Astrocyte of the spinal cord (primary cell): Measurements from ENCODE around the gene HK1.

ENCODE experiments used
- DNase-seq: peaks from one replicate; pipeline ENCODE4 v3.0.0; 2011; ENCODE audit warnings: low read depth, low spot score
- H3K4me3 ChIP-seq: 2 replicates; pipeline ENCODE4 v1.5.1; 2011; ENCODE audit warnings: low read depth, mild to moderate bottlenecking, low read length, moderate library complexity
- CTCF ChIP-seq: IDR thresholded peaks from 2 replicates; pipeline ENCODE4 v1.5.1; 2012; ENCODE audit warnings: low read depth, mild to moderate bottlenecking, low read length, inconsistent platforms
- in situ Hi-C: cut with HindIII; loops from 2 replicates; pipeline ENCODE4 v1.10.0; 2017; ENCODE audit warnings: low sequenced_read_pairs

Gene HK1

GRCh38 chr10:69403066-69403465 is 124.8 kb downstream of the HK1 start:
- no peak for TF ChIP-seq CTCF
- DNase-seq = no peak
- no peak overlapping the region for H3K4me3 ChIP-seq
- in situ Hi-C loops = no loop called here

- TF ChIP-seq CTCF = no peak
- DNase-seq = peak; percentile 61
- in situ Hi-C loops = no loop called here
- no peak overlapping the region for H3K4me3 ChIP-seq
These were observed 125.2 kb downstream of the HK1 start for GRCh38 chr10:69403519-69403918.

GRCh38 chr10:69404786-69405185 is 126.5 kb downstream of the HK1 start:
- H3K4me3 ChIP-seq = no peak overlapping the region
- DNase-seq = no peak
- no peak for TF ChIP-seq CTCF
- in situ Hi-C loops = no loop called here

GRCh38 chr10:69405221-69405620 is 126.9 kb downstream of the HK1 start:
- in situ Hi-C loops = no loop called here
- DNase-seq = no peak
- H3K4me3 ChIP-seq = no peak overlapping the region
- TF ChIP-seq CTCF = no peak

GRCh38 chr10:69406302-69406811 is 128.1 kb downstream of the HK1 start:
- TF ChIP-seq CTCF = no peak
- no peak overlapping the region for H3K4me3 ChIP-seq
- in situ Hi-C loops = no loop called here
- no peak for DNase-seq

- no peak for TF ChIP-seq CTCF
- no peak for DNase-seq
- in situ Hi-C loops = no loop called here
- H3K4me3 ChIP-seq = no peak overlapping the region
These were observed 128.7 kb downstream of the HK1 start for GRCh38 chr10:69406816-69407580.
